Measurements from ENCODE around the gene SLC10A1. TPM values are rescaled to one million over a fixed set of nuclear protein-coding genes. Genes with fewer than 3 reads are reported as not detected.

Gene SLC10A1
- total RNA-seq, 1 experiment from 2014 or later = not detected

- no peak overlapping the region for H3K18ac ChIP-seq (ENCODE audit: insufficient read length, low read depth, low read length)
- H3K4me2 ChIP-seq (ENCODE audit: insufficient read depth, insufficient read length, low read length) = no peak overlapping the region
- H4K5ac ChIP-seq (ENCODE audit: insufficient read length, low read depth, low read length) = no peak overlapping the region
- no peak overlapping the region for H3K4me3 Mint-ChIP-seq
- H4K20me1 ChIP-seq (ENCODE audit: control insufficient read depth, insufficient read depth, insufficient read length) = no peaks in the 10 kb centered on the region
- H4K8ac ChIP-seq (replicated peaks; ENCODE audit: insufficient read length, low read depth, low read length) = no peak overlapping the region
- no peaks in the 10 kb centered on the region for H3K9me3 ChIP-seq (ENCODE audit: control insufficient read depth, low read depth, low read length)
- no peak overlapping the region for H3T11ph ChIP-seq (ENCODE audit: low read length)
- H2BK120ac ChIP-seq (ENCODE audit: low read depth, low read length, poor library complexity, severe bottlenecking) = no peak overlapping the region
- H2AK5ac ChIP-seq (ENCODE audit: insufficient read length, low read length) = no peak overlapping the region
- no peak overlapping the region for H3K4ac ChIP-seq (ENCODE audit: low read depth, low read length)
- no peak overlapping the region for H3K27ac Mint-ChIP-seq
- no peaks in the 10 kb centered on the region for H3K23me2 ChIP-seq (ENCODE audit: insufficient read length, low read depth, low read length, poor library complexity, severe bottlenecking)
- no peak overlapping the region for H3K14ac ChIP-seq (ENCODE audit: insufficient read depth, low read length)
- peaks cover 0 to 2% of the 10 kb centered on the region in 2 experiments; a peak in 1 of 4 replicates for H3K4me1 Mint-ChIP-seq
- H3K79me2 ChIP-seq (ENCODE audit: insufficient read depth, low read length) = no peaks in the 10 kb centered on the region
- no peak for DNase-seq
- no peaks in the 10 kb centered on the region; the same call in 1 of the 2 replicates for H3K27me3 ChIP-seq (ENCODE audit: insufficient read depth, low read length)
- no peak overlapping the region for H3K9ac ChIP-seq (ENCODE audit: extremely low read depth, insufficient read length, low read length)
- no peak overlapping the region for H3K56ac ChIP-seq (ENCODE audit: insufficient read length, low read depth, low read length)
- TF ChIP-seq CTCF (conservative IDR thresholded peaks at IDR 0.05) = no peak
- H2AFZ ChIP-seq (ENCODE audit: low read length) = no peak overlapping the region
- no peaks in the 10 kb centered on the region for H3K79me1 ChIP-seq (ENCODE audit: insufficient read depth, low read depth, low read length, poor library complexity, severe bottlenecking)
- H2BK20ac ChIP-seq (ENCODE audit: low read depth, low read length, poor library complexity, severe bottlenecking) = no peak overlapping the region
- no peak overlapping the region for H3K27ac ChIP-seq (ENCODE audit: insufficient read length, low read depth, low read length)
- no peaks in the 10 kb centered on the region for H3K4me1 ChIP-seq (ENCODE audit: insufficient read depth, low read length)
- H2BK12ac ChIP-seq (ENCODE audit: insufficient read length, low read depth, low read length) = no peak overlapping the region
- H3K9me3 Mint-ChIP-seq = no peaks in the 10 kb centered on the region
- H2BK5ac ChIP-seq (ENCODE audit: insufficient read length, low read length) = no peak overlapping the region
- H3K27me3 Mint-ChIP-seq (ENCODE audit: low read depth) = peaks cover 8% of the 10 kb centered on the region
- WGBS (ENCODE audit: extremely low coverage, insufficient read length, low lambda C conversion rate) = no CpG with 5 or more reads among the region's 1 CpG
- H2BK15ac ChIP-seq (ENCODE audit: low read depth, low read length) = no peak overlapping the region
- H4K91ac ChIP-seq (ENCODE audit: insufficient read length, low read depth, low read length) = no peak overlapping the region
- H3K23ac ChIP-seq (ENCODE audit: insufficient read length, low read depth, low read length) = no peak overlapping the region
- H3K36me3 Mint-ChIP-seq (ENCODE audit: insufficient read depth in 1 of 3, low read depth in 3 of 3) = no peaks in the 10 kb centered on the region; a peak in 1 of 7 replicates
Measured at GRCh38 chr14:69760810-69761209, 36.2 kb downstream of the SLC10A1 start.

Data from H9 (cell line).